ENCODE data around the gene CCR7.

The CCR7 gene

GRCh38 chr17:40555296-40556190 lies 9.7 kb downstream of the CCR7 start:
- no peak overlapping the region for H3K27ac ChIP-seq
- TF ChIP-seq ZFX (IDR thresholded peaks at IDR 0.05) (no peak), CTCF (conservative IDR thresholded peaks at IDR 0.05) (no peak)

GRCh38 chr17:40554646-40555295 lies 10.5 kb downstream of the CCR7 start:
- H3K27ac ChIP-seq: no peak overlapping the region

GRCh38 chr17:40553694-40554534 lies 11.4 kb downstream of the CCR7 start:
- TF ChIP-seq CTCF (conservative IDR thresholded peaks at IDR 0.05) (no peak), ZFX (IDR thresholded peaks at IDR 0.05) (no peak)
- no peak overlapping the region for H3K27ac ChIP-seq

More at GRCh38 chr17:40554646-40555295, 10.5 kb downstream of the CCR7 start:
- TF ChIP-seq CTCF (conservative IDR thresholded peaks at IDR 0.05): no peak
- no peak for TF ChIP-seq ZFX (IDR thresholded peaks at IDR 0.05)

GRCh38 chr17:40552806-40553693 lies 12.2 kb downstream of the CCR7 start:
- TF ChIP-seq ZFX (IDR thresholded peaks at IDR 0.05): no peak
- no peak for TF ChIP-seq CTCF (conservative IDR thresholded peaks at IDR 0.05)
- H3K27ac ChIP-seq: no peak overlapping the region

- H3K27ac ChIP-seq: 0 out of 2 replicates have a peak overlapping the region, but pooled peaks have one; percentile 4
- TF ChIP-seq CTCF (conservative IDR thresholded peaks at IDR 0.05): no peak
- TF ChIP-seq ZFX (IDR thresholded peaks at IDR 0.05): no peak
Observed at GRCh38 chr17:40551879-40552768, 13.1 kb downstream of the CCR7 start.
